Urinary bladder (tissue), 4 donors: Measurements from ENCODE around the gene CES2. TPM values are rescaled to one million over a fixed set of nuclear protein-coding genes. Genes with fewer than 3 reads are reported as not detected.

Source experiments
- DNase-seq: peaks from one replicate; pipeline ENCODE4 v3.0.0-alpha.2; 2015; ENCODE audit errors: extremely low spot score
- H3K27ac ChIP-seq: one replicate; pipeline ENCODE4 v1.5.1; 2013; ENCODE audit warnings: low read depth, mild to moderate bottlenecking, moderate library complexity
- H3K36me3 ChIP-seq: one replicate; pipeline ENCODE4 v1.6.1; 2013; ENCODE audit warnings: mild to moderate bottlenecking, moderate library complexity; ENCODE audit not compliant: insufficient read depth
- H3K4me1 ChIP-seq: one replicate; pipeline ENCODE4 v1.6.1; 2013; ENCODE audit warnings: mild to moderate bottlenecking, moderate library complexity; ENCODE audit not compliant: insufficient read depth
- H3K4me3 ChIP-seq: one replicate; pipeline ENCODE4 v1.5.1; 2013; ENCODE audit warnings: low read depth, low read length
- WGBS: extraction: QIAGEN DNeasy Blood & Tissue Kit; methylation state at CpG from one replicate; pipeline ENCODE4 v1.1.7; 2013; 5-methylcytosine and 5-hydroxymethylcytosine counted together
- polyA plus RNA-seq: library from polyadenylated mRNA; stranded (reverse); fragments of 200-250 nt; gene quantifications from one replicate; pipeline ENCODE4 v1.2.3, GENCODE V29; 2013
- total RNA-seq: library from RNA; depleted of rRNA; stranded (reverse); fragments of >200 nt; gene quantifications from one replicate; pipeline ENCODE4 v1.2.3, GENCODE V29; 2014
- donor health status: healthy with polysubstance abuse.
- donor health status: healthy.

The CES2 gene
- total and polyA plus RNA-seq, 2 donors = 12.9 to 32.5 TPM

DNA sequence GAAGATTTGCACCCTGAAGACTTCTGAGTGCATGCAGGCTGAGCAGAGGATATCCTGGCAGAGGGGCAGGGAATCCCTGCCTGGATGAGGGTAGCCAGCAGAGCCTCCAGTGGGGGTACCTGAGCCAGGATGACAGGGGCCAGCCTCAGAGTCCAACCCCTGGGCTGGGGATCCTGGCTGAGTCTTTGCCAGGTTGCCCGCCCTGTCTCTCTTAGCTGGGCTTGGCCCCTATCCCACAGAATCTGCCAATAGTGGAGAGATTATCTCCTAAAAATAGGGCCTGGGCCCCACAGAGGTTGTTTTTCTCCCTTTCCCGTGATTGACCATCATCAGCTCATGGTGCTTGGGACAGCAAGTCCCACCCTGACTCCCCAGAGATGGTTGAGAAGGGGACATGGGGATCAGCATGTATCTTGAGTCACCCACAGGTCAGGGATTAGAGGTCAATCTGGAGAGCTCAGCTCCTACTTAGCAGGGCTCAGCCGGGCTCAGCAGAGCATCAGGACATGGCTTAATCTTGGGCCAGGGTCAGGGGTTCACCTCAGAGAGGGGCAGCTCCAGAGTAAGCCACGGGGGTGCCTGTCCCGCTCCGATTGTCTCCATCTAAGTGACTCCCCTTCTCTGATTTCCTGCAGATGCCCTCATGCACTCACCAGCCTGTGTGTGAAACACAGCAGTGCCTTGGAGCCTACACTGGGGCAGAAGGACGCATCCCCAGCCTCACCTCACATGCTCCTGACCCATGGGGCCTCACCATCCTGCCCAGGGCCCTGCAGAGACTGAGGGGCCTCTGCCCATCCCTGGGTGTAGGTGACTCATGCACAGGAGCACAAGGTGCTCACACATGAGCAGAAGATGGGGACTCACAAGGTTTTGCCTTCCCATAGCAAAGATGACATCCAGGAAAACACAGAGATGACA, 28.1 kb upstream of the CES2 start:
- no peak for DNase-seq
- Histone ChIP-seq H3K27ac (no peak overlapping the region), H3K4me1 (no peaks in the 10 kb centered on the region), H3K36me3 (no peaks in the 10 kb centered on the region), H3K4me3 (no peak overlapping the region)
- 58% methylated on average over 7 of the region's 7 CpGs for WGBS

GRCh38 chr16:66908116-66908515, 27.2 kb upstream of the CES2 start:
- Histone ChIP-seq H3K27ac (no peak overlapping the region), H3K4me3 (no peak overlapping the region), H3K36me3 (no peaks in the 10 kb centered on the region), H3K4me1 (no peaks in the 10 kb centered on the region)
- WGBS = 93% methylated on average over 3 of the region's 3 CpGs
- DNase-seq = no peak

GRCh38 chr16:66908762-66909559, 26.4 kb upstream of the CES2 start:
- DNase-seq = no peak
- WGBS = 95% methylated on average over 14 of the region's 14 CpGs
- Histone ChIP-seq H3K27ac (no peak overlapping the region), H3K4me1 (no peaks in the 10 kb centered on the region), H3K36me3 (no peaks in the 10 kb centered on the region), H3K4me3 (no peak overlapping the region)

DNA sequence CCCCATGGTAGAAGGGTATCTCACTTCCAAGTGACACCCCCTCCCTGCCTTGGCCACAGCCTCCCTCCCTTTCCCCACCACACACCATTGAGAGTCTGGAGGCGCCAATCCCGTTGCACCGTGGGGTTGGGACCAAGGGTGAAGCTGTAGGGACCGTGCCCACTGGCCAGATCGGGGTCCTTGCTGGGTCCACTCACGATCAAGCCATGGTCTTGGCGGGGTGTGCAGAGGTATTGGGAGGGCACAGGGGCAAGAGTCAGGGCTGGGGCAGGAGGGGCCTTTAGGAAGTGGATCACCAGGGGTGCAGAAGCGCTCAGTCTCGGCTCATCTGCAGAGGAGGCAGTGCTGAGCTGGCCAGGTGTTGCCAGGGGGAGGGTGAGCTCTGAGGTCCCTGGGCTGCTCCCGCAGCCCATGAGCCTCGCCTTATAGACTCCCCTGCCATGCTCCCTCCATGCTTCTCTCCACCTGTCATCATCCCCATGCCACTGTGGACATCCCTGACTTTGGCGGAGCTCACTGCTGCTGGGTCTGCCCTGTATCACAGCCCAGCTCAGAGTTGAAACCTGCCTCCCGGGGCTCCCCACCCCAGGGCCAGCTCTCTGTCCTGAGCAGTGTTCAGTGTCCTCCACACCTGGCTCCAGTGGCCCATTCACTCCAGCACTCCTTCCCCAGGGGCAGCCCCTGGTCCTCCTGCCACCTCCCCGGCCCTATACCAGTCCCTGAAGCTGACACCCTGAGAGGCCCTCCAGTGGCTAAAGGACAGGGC, 25.0 kb upstream of the CES2 start:
- Histone ChIP-seq H3K36me3 (no peaks in the 10 kb centered on the region), H3K27ac (no peak overlapping the region), H3K4me1 (no peaks in the 10 kb centered on the region), H3K4me3 (no peak overlapping the region)
- DNase-seq = no peak
- 86% methylated on average over 14 of the region's 14 CpGs for WGBS

DNA sequence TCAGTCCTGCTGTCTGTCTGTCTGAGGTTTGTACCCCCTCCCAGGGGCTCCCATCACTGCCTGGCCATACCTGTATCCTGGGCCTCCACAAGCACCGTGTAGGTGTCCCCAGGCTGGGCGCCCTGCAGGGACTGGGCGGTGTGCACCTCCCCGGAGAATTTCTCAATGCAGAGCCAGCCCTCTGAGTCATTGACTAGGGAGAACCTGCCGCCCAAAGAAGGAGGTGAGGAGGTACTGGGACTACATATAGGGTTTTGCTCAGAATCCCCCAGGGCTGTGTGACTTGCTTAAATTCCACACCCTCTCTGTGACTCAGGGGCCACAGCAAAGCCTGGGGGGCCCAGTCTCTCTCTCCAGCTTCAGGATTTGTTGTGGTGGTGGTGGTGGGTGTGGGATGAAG, 24.2 kb upstream of the CES2 start:
- Histone ChIP-seq H3K4me3 (no peak overlapping the region), H3K36me3 (no peaks in the 10 kb centered on the region), H3K4me1 (no peaks in the 10 kb centered on the region), H3K27ac (no peak overlapping the region)
- DNase-seq = no peak
- WGBS = 79% methylated on average over 5 of the region's 5 CpGs

DNA sequence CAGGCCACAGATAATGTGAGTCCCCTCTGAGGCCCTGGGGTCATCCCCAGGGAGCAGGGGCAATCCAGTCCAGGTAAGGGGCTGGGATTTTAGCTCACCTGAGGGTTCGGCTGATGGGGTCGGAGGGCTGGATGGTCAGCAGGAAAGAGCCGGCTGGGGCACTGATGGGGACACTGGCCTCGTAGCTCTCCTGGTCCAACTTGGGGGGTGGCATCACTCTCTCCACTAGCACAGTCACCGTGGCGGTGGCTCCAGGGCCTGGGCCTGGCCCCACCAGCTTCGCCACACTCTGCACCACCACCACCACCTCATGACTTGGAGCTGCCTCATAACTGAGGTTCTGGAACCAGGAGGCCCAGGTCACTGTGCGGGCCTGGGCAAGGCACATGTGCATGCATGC, 23.5 kb upstream of the CES2 start:
- 96% methylated on average over 8 of the region's 8 CpGs for WGBS
- Histone ChIP-seq H3K27ac (no peak overlapping the region), H3K36me3 (no peaks in the 10 kb centered on the region), H3K4me1 (no peaks in the 10 kb centered on the region), H3K4me3 (no peak overlapping the region)
- no peak for DNase-seq

GRCh38 chr16:66913081-66913480, 22.2 kb upstream of the CES2 start:
- Histone ChIP-seq H3K27ac (no peak overlapping the region), H3K4me1 (no peaks in the 10 kb centered on the region), H3K36me3 (no peaks in the 10 kb centered on the region), H3K4me3 (no peak overlapping the region)
- WGBS = 51% methylated on average over 10 of the region's 10 CpGs
- DNase-seq = no peak

- no peak overlapping the region for H3K4me3 ChIP-seq
- H3K27ac ChIP-seq = no peak overlapping the region
- H3K36me3 ChIP-seq = no peaks in the 10 kb centered on the region
- no peaks in the 10 kb centered on the region for H3K4me1 ChIP-seq
- no peak for DNase-seq
- WGBS = 86% methylated on average over 4 of the region's 4 CpGs
Measured at GRCh38 chr16:66913711-66914110, 21.6 kb upstream of the CES2 start.

DNA sequence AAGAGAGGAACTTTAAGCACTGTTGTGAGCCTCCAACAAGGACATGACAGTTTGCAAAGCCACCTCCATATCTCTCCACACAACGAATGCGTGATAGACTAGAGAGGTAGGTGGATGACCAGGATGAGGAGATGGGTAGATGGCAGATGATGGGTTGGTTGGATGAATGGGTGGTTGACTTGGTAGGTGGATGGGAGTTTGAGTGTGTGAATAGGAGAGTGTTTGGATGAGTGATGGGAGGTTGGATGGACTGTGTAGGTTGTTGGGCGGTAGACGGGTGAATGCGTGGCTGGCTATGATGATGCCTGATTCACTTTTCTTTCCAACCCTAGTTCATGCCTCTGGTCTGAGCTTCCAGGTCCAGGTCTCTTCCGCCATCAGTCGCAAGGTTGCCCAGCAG, 20.8 kb upstream of the CES2 start:
- Histone ChIP-seq H3K4me3 (no peak overlapping the region), H3K27ac (no peak overlapping the region), H3K4me1 (no peaks in the 10 kb centered on the region), H3K36me3 (no peaks in the 10 kb centered on the region)
- DNase-seq = no peak
- WGBS = 96% methylated on average over 7 of the region's 7 CpGs

- 50% methylated on average over 7 of the region's 7 CpGs for WGBS
- Histone ChIP-seq H3K4me3 (no peak overlapping the region), H3K4me1 (no peaks in the 10 kb centered on the region), H3K36me3 (no peaks in the 10 kb centered on the region), H3K27ac (no peak overlapping the region)
- no peak for DNase-seq
Measured at GRCh38 chr16:66915041-66915440, 20.3 kb upstream of the CES2 start.

DNA sequence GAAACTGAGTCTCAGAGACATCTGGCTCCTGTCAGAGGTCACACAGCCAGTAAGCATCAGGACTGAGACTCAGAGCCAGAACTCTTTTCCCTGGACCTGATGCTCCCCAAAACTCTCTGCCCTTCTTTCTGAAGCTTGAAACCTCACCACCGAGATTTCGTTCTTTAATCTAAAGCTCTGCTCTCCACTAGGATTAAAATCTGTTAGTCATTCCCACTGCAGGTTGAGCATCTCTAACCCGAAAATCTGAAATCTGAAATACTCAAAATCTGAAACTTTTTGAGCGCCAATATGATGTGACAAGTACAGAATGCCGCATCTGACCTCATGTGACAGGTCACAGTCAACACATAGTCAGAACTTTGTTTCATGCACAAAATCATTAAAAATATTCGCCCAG, 18.8 kb upstream of the CES2 start:
- no peaks in the 10 kb centered on the region for H3K4me1 ChIP-seq
- 84% methylated on average over 6 of the region's 6 CpGs for WGBS
- H3K27ac ChIP-seq = no peak overlapping the region
- no peak for DNase-seq
- H3K36me3 ChIP-seq = no peaks in the 10 kb centered on the region
- no peak overlapping the region for H3K4me3 ChIP-seq

DNA sequence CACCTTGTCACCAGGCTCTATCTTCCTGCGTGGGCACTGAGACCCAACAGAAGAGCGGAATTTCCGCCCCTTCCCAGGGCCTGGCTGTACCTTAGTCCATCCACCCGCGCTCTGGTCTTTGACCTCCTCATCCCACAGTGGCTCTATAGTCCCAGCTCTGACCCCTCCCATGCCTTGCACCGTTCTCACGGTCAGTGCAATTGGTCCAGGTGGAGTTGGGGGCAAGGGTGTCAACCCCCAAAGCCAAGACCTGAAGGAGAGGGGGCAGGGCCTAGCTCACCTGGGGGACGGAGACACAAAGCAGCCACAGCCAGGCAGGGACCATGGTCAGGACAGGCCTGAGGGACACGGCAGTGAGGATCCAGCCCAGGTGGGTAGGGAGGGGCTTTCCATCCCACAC, 17.6 kb upstream of the CES2 start:
- Histone ChIP-seq H3K36me3 (no peaks in the 10 kb centered on the region), H3K4me1 (no peaks in the 10 kb centered on the region), H3K27ac (no peak overlapping the region), H3K4me3 (no peak overlapping the region)
- DNase-seq = no peak
- WGBS = 88% methylated on average over 9 of the region's 9 CpGs

DNA sequence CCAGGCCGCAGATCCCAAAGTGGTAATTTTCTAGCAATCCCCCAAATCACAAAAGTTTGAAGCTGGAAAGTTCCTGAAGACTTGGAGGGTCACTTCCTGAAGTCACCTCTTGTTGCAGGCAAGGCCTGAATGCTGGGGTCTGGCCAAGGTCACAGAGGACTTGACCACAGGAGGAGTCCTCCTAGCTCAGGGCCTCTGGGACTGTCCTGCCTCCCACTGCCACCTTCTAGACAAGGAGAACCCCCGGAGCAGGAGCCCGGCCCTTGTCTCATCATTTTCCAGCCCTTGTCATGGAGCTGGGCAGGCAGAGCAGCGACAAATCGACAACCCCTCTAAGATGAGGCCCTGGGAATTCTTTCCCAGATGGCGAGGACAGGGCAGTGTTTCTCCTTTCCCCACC, 17.0 kb upstream of the CES2 start:
- Histone ChIP-seq H3K4me1 (no peaks in the 10 kb centered on the region), H3K4me3 (no peak overlapping the region), H3K27ac (no peak overlapping the region), H3K36me3 (no peaks in the 10 kb centered on the region)
- 92% methylated on average over 6 of the region's 6 CpGs for WGBS
- DNase-seq = no peak
